SK-N-SH treated with all-trans-retinoic acid at 6 μM for 48 hours (cell line): ENCODE measurements around the gene CYP2A6.
"Not testable (repeated sequence)": the region's sequence is repeated elsewhere in the genome, so short reads cannot be mapped to it uniquely, and the experiment has no call there.

Source experiments
- ATAC-seq: fragments of 200-7000 bp; cut with Tn5 transposase; 3 replicates; pipeline ENCODE4 v1.9.1; 2020; ENCODE audit warnings: mild to moderate bottlenecking, moderate library complexity
- BACH2 ChIP-seq: fragments of 250-450 bp; sonication (Bioruptor Pico); IDR thresholded peaks from 2 replicates; pipeline ENCODE4 v1.9.0; 2021; ENCODE audit warnings: mild to moderate bottlenecking, borderline replicate concordance
- ESRRG ChIP-seq: fragments of 250-450 bp; sonication (Bioruptor Pico); IDR thresholded peaks from 2 replicates; pipeline ENCODE4 v1.6.1; 2021; ENCODE audit warnings: mild to moderate bottlenecking
- ISL1 ChIP-seq: fragments of 250-450 bp; sonication (Bioruptor Pico); IDR thresholded peaks from 2 replicates; pipeline ENCODE4 v2.1.2; 2022; ENCODE audit warnings: mild to moderate bottlenecking, moderate library complexity
- OSR1 ChIP-seq: fragments of 250-450 bp; sonication (Bioruptor Pico); IDR thresholded peaks from 2 replicates; pipeline ENCODE4 v1.8.0; 2022; ENCODE audit warnings: moderate library complexity, mild to moderate bottlenecking, inconsistent platforms
- PATZ1 ChIP-seq: fragments of 250-450 bp; sonication (Bioruptor Pico); IDR thresholded peaks from 2 replicates; pipeline ENCODE4 v1.8.0; 2020; ENCODE audit warnings: mild to moderate bottlenecking, moderate library complexity, borderline replicate concordance
- PPARA ChIP-seq: fragments of 250-450 bp; sonication (Bioruptor Pico); IDR thresholded peaks from 2 replicates; pipeline ENCODE4 v1.5.0; 2020; ENCODE audit warnings: mild to moderate bottlenecking, borderline replicate concordance
- RARB ChIP-seq: fragments of 250-450 bp; sonication (Bioruptor Pico); IDR thresholded peaks from 2 replicates; pipeline ENCODE4 v1.8.0; 2021; ENCODE audit warnings: mild to moderate bottlenecking, moderate library complexity
- SNAI2 ChIP-seq: fragments of 250-450 bp; sonication (Bioruptor Pico); IDR thresholded peaks from 2 replicates; pipeline ENCODE4 v1.5.0; 2020; ENCODE audit warnings: mild to moderate bottlenecking, moderate library complexity
- TCF4 ChIP-seq: fragments of 250-450 bp; sonication (Bioruptor Pico); IDR thresholded peaks from 2 replicates; pipeline ENCODE4 v1.8.0; 2021; ENCODE audit warnings: mild to moderate bottlenecking, moderate library complexity, borderline replicate concordance
- TSHZ2 ChIP-seq: fragments of 250-450 bp; sonication (Bioruptor Pico); IDR thresholded peaks from 2 replicates; pipeline ENCODE4 v1.5.0; 2020; ENCODE audit warnings: mild to moderate bottlenecking, moderate library complexity
- ZC3H10 ChIP-seq: fragments of 250-450 bp; sonication (Bioruptor Pico); IDR thresholded peaks from 2 replicates; pipeline ENCODE4 v1.5.1; 2021; ENCODE audit warnings: mild to moderate bottlenecking, moderate library complexity
- ZFP3 ChIP-seq: fragments of 250-450 bp; sonication (Bioruptor Pico); IDR thresholded peaks from 2 replicates; pipeline ENCODE4 v1.5.0; 2020; ENCODE audit warnings: mild to moderate bottlenecking, moderate library complexity
- ZNF565 ChIP-seq: fragments of 450-650 bp; formaldehyde crosslinking; conservative IDR thresholded peaks from 2 replicates; pipeline ENCODE4 v1.5.0; 2020; ENCODE audit warnings: low read depth, mild to moderate bottlenecking, moderate library complexity
- ZNF70 ChIP-seq: fragments of 450-650 bp; formaldehyde crosslinking; IDR thresholded peaks from 2 replicates; pipeline ENCODE4 v1.5.0; 2020; ENCODE audit warnings: mild to moderate bottlenecking, moderate library complexity
- ZNF8 ChIP-seq: fragments of 450-650 bp; formaldehyde crosslinking; IDR thresholded peaks from 2 replicates; pipeline ENCODE4 v1.5.0; 2020; ENCODE audit warnings: mild to moderate bottlenecking, moderate library complexity
- TF ChIP-seq, protein P1 (sequence below): fragments of 250-450 bp; sonication (Bioruptor Pico); IDR thresholded peaks from 2 replicates; pipeline ENCODE4 v1.8.0; 2021; ENCODE audit warnings: low read depth, mild to moderate bottlenecking, moderate library complexity, borderline replicate concordance

The CYP2A6 gene

GRCh38 chr19:40893112-40893511 is 42.9 kb upstream of the CYP2A6 start:
- TF ChIP-seq ZFP3 (CRISPR knock-in tag), result no peak
- TF ChIP-seq BACH2, result no peak
- no peak for TF ChIP-seq PPARA (CRISPR knock-in tag)
- no peak for TF ChIP-seq ZNF8 (CRISPR knock-in tag)
- TF ChIP-seq, protein P1, sequence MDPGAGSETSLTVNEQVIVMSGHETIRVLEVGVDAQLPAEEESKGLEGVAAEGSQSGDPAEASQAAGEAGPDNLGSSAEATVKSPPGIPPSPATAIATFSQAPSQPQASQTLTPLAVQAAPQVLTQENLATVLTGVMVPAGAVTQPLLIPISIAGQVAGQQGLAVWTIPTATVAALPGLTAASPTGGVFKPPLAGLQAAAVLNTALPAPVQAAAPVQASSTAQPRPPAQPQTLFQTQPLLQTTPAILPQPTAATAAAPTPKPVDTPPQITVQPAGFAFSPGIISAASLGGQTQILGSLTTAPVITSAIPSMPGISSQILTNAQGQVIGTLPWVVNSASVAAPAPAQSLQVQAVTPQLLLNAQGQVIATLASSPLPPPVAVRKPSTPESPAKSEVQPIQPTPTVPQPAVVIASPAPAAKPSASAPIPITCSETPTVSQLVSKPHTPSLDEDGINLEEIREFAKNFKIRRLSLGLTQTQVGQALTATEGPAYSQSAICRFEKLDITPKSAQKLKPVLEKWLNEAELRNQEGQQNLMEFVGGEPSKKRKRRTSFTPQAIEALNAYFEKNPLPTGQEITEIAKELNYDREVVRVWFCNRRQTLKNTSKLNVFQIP (CRISPR knock-in tag), result no peak
- TF ChIP-seq ZNF565 (CRISPR knock-in tag), result no peak
- TF ChIP-seq ISL1, result no peak
- TF ChIP-seq PATZ1 (CRISPR knock-in tag), result no peak
- no peak for TF ChIP-seq ZNF70 (CRISPR knock-in tag)
- TF ChIP-seq, all 23 proteins: peak for 0
- ATAC-seq, result no peak

DNA sequence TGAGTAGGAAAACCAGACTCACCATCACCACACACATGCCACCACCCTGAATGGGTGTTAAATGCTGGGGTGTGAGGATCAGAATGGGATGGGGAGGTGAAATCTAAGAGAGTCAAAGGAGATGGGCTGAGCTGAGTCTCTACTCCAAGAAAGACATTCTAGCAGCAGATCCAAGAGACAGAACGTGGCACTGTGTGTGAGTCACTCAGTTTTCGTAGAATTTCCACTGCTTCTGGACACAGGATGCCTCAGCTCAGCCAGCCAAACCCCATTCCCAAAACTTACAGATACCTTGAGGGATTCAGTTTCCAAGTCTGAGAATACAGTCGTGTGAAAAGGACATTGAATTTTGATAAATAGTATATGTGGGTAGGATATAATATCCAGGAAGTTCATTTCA is 39.1 kb upstream of the CYP2A6 start:
- ATAC-seq, result no peak
- TF ChIP-seq PATZ1 (CRISPR knock-in tag) (no peak), OSR1 (CRISPR knock-in tag) (no peak), TCF4 (no peak), ZNF70 (CRISPR knock-in tag) (no peak), RARB (CRISPR knock-in tag) (no peak)

DNA sequence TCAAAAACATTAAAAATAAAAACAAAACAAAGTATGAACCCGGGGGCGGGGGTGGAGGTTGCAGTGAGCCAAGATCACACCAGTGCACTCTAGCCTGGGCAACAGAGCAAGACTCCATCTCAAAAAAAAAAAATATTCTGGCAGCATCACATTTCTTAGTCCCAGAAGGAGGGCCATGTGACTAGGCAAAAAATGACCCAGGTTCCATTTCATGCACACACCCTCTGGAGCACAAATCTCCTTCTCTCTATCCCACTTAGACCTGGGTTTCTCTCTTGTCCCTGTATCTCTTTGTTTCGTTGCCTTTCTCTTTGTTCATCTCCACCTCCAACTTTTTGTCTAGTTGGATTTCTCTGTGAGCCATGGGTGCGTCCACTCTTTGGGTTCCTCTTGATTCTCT is 37.9 kb upstream of the CYP2A6 start:
- TF ChIP-seq TSHZ2 (CRISPR knock-in tag), result no peak
- no peak for TF ChIP-seq TCF4
- TF ChIP-seq SNAI2 (CRISPR knock-in tag), result no peak
- TF ChIP-seq, protein P1 (CRISPR knock-in tag), result no peak
- no peak for TF ChIP-seq ESRRG (CRISPR knock-in tag)
- TF ChIP-seq ZC3H10 (CRISPR knock-in tag), result no peak
- no peak for ATAC-seq

DNA sequence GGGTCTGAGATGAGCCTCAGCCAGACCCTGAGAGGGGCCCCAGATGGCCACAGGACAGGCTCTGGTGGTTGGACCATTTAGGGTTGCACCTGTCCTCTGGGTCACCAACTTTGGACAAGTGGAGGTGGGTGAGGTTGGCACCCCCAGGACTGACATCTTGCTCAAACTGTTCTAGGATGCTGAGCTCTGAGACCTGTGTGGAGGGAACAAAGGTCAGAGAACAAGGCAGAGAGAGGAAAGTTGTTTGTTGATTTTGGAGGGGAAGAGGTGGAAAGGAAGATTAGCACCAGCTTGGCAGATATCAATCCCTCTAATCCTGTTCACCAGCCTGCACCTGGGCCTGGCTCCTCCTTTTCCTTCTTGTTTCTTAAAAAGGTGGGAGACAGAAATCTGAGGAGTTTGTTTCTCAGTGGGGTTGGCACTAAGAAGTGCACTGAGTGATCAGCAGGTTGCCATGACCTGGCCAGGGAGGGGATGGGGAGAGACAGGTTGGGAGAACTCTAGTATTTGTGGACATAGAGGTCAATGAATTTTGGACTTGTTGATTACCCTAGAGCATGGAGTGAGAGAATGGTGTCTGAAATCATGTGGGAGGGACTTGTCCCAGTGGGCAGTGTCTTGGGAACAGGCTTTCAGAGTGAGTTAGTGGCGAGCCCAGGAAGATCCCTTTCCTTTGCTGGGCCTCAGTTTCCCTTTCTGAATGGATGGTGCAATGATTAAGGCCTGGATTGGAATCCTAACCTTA is 34.1 kb upstream of the CYP2A6 start:
- not testable (repeated sequence) for ATAC-seq

GRCh38 chr19:40882062-40882461 is 31.8 kb upstream of the CYP2A6 start, which contains the start of gene CYP2A7:
CYP2A7 (minus strand) TSS chr19:40882231; CDS start chr19:40882210, 21 bp downstream.
- ATAC-seq, result not testable (repeated sequence)

- ATAC-seq, result not testable (repeated sequence)
These were observed 29.1 kb upstream of the CYP2A6 start for GRCh38 chr19:40879349-40879748.

DNA sequence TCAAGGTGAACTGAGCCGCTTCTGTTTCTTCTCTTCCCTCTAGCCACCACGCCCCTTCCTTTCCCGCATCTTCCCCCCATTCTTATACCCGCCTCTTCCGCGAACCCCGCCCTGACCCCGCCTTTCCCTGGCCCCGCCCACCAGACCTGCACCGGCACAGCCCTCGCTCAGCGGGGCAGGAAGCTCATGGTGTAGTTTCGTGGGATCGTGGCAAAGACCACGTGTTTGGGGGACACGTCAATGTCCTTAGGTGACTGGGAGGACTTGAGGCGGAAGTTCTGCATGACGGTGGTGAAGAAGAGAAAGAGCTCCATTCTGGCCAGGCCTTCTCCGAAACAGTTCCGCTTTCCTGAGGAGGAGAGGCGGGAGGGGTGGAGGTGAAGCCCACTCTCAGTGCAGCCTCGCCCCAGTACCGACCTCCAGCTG is 25.3 kb upstream of the CYP2A6 start:
- ATAC-seq, result not testable (repeated sequence)

DNA sequence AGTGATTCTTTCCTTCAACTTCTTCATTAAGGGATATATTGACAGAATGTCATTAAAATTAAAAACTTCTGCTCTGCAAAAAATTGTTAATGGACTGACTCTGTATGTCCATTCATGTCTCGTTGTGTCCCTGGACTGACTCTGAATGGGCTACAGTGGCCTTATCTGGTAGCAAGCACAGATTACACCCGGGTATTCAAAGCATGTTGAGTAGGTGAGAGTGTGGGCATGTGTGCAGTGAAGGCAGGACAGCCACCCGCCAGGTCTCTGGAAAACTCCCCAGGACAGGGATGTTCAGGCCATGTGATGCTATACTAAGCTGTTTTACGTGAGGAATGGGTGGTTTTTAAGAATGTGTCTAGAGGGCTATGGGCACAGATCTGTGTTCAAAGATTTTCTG is 24.6 kb upstream of the CYP2A6 start:
- ATAC-seq, result not testable (repeated sequence)

DNA sequence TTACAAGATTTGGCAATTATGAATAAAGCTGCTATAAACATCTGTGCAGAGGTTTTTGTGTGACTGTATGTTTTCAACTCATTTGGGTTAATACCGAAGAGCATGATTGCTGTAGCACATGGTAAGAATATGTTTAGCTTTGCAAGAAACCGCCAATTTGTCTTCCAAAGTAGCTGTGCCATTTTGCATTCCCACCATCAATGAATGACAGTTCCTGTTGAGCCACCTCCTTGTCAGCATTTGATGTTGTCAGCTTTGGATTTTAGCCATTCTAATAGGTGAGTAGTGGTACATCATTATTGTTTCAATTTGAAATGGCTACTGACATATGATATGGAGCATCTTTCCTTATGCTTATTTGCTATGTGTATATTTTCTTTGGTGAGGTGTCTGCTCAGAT is 23.6 kb upstream of the CYP2A6 start:
- ATAC-seq, result not testable (repeated sequence)
